GM18861 (cell line): Measurements from ENCODE around the gene SEPTIN1.

Experiments
- ATAC-seq: cut with Tn5 transposase; IDR thresholded peaks from one replicate; pipeline ENCODE4 v1.9.1; 2021; ENCODE audit not compliant: unreplicated experiment

SEPTIN1 gene, protein sequence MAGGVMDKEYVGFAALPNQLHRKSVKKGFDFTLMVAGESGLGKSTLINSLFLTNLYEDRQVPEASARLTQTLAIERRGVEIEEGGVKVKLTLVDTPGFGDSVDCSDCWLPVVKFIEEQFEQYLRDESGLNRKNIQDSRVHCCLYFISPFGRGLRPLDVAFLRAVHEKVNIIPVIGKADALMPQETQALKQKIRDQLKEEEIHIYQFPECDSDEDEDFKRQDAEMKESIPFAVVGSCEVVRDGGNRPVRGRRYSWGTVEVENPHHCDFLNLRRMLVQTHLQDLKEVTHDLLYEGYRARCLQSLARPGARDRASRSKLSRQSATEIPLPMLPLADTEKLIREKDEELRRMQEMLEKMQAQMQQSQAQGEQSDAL

DNA sequence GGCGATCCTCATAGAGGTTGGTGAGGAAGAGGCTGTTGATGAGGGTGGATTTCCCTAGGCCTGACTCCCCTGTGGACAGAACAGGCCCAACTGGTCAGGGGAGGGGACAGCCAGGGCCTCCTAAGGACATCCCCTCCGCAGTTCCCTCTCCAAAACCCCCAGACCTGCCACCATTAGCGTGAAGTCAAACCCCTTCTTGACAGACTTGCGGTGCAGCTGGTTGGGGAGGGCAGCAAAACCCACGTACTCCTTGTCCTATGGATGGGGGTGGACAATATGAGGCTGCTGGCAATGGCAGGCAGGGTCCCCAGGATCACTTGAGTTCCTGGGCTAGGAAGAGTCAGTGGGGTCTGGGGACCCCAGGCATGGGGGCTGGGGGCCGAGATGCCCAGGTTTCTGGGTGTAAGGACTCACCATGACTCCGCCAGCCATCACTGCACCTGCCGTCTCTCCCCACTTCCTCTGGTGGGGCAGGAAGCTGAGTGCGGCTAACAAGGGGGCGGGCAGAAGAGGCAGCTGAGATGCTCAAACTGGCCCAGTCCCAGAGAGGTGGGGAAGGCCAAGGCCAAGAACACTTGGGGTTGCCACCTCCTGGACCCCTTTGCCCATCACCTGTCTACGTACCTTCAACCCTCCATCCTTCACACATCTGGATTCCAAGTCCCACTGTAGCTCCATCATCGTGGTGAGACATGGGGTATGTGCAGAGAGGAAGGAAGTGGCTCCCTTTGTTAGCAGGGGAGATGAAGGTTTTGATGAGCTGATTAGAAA is at the start of gene SEPTIN1:
Gene SEPTIN1, minus strand, starts transcription at position 451 of the 771 bp plus-strand sequence. Its CDS starts 19 bp downstream, at position 432.
- ATAC-seq, result no peak

DNA sequence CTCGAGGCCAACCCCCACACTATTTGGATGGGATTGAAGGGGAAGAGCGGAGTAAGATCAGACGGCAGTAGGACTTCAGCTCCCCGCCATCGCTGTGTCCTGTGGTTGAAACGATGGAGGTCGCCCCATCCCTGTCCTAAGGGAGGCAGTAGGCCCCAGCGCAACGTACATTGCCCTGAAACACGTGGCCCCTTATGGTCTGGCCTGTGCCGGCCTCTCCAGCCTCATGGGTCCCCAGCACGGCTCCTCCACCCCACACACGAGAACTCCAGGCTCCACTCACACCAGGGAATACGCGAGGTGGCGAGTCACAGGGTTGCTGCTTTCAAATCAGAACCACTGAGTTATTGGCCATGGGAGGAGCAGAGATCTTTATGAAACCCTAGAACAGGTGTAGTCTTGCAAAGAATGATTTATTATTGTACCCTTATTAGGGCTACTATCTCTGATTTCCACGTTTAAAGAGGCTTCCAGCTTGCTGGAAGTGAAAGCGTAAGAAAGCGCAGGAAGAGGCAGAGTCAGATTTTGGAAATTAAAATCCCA is 48.1 kb upstream of the SEPTIN1 start:
- ATAC-seq, result no peak

DNA sequence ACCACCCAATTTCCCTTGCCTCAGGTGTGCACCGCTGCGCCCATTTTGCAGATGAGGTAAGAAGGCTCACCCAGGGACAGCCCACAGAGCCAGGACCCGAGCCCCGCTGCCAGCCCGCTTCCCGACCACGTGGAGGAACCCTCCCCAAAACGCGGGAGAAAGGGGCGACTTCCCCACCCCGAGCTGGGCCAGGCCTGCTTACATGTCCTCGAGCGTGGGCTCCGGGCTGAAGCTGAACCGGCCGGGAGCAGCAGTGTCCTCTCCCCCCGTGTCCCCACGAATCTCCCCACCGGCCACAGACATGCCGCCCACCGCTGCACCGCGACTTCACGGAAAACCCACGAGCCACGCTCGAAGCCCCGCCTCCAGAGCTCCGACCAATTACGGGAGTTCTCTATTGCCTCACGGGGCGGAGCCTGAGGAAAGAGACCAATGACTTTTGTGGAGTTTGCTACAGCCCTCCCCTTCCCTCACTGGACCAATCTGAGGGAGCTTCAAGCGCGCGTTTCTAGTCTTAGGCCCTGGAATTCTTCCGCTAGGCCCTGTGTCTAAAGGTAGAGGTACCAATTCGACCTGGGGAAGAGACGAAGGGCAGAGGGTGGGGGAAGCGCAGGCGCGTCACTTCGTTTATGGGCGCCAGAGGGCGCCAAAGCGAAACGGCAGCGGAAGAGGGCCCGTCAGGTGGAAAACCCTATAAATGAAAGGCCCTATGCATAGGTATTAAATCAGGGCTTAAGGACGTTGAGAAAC is 47.5 kb upstream of the SEPTIN1 start, which contains the start of gene DCTPP1:
Gene DCTPP1, minus strand, starts transcription at position 353 of the 750 bp plus-strand sequence. Its CDS starts 50 bp downstream, at position 303.
- peak; percentile 93 for ATAC-seq

DNA sequence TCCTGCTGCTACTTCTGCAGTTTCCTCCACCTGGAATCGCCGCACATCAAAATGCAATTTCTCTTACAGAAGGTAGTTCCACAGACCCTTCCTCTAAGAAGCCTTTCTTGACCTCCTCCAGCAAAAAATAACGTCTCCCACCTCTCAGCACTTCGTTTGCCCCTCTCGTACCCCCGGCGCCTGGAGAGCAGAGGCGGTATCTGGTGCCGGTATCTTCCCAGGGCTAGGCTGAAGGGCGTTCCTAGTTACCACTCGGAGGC is 47.0 kb upstream of the SEPTIN1 start:
- no peak for ATAC-seq

DNA sequence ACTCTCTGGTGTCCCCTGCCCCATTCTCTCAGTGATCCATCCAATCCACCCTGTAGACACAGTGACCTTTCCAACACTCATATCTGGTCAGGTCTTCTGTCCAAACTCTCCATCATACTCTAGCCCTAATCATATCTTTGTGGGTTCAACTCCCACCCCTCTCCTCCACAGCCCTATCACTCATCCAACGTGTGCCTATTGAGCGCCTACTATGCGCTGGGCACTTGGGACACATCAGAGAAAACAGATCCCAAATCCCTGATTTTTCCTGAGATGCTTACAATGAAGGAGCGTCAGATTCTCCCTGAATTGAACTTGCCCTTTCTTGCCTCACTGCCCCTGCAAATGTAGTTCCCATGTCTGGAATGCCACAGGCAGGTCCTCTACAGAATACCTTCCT is 45.7 kb upstream of the SEPTIN1 start:
- ATAC-seq, result no peak

DNA sequence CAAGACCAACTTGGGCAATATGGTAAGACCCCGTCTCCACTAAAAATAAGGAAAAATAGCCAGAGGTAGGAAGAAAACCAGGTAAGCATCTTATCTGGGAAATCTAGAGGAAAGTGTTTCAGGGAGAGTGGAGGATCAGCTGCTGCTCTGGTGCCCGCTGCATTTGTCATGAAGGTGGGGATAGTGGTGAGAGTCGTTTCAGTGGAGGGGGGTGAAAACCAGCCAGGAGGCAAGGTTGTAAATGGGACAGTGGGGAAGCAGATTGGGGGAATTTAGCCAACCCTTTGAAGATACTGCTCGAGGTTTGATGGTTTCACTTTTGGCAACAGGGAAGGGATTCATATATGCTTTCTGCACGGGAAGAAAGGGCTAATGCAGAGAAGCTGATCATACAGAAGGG is 38.6 kb upstream of the SEPTIN1 start:
- no peak for ATAC-seq

DNA sequence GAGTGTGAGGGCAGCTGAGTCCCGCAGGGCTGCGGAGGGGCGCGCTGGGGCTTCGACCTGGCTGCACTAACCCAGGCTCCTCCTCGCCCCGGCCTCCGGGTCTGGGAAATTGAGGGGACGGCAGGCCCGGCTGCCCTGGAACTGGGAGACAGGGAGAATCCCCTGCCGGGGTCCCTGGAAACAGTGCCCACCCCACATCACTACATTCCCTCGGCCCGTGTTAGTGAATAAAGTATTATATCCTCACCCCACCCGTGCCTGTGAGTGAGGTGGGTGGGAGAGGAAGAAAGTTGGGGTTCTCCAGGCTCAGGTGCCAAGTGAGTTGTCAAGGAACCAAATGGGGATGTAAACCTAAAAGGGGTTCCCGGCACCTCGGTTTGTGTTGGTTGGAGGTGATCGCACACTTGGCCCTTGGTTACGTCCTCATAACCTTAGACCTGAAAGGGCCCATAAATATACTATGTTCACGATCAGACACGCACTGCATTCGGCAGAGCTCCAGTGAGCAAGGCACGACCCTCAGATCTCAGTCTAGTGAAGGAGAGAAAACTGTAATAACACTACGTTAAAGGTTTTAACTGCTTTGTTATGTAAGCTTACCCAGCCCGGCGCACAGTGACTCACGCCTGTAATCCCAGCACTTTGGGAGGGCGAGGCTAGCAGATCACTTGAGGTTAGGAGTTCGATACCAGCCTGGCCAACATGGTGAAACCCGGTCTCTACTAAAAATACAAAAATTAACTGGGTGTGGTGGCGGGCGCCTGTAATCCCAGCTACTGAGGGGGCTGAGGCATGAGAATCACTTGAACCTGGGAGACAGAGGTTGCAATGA is 36.2 kb upstream of the SEPTIN1 start:
- ATAC-seq, result no peak

DNA sequence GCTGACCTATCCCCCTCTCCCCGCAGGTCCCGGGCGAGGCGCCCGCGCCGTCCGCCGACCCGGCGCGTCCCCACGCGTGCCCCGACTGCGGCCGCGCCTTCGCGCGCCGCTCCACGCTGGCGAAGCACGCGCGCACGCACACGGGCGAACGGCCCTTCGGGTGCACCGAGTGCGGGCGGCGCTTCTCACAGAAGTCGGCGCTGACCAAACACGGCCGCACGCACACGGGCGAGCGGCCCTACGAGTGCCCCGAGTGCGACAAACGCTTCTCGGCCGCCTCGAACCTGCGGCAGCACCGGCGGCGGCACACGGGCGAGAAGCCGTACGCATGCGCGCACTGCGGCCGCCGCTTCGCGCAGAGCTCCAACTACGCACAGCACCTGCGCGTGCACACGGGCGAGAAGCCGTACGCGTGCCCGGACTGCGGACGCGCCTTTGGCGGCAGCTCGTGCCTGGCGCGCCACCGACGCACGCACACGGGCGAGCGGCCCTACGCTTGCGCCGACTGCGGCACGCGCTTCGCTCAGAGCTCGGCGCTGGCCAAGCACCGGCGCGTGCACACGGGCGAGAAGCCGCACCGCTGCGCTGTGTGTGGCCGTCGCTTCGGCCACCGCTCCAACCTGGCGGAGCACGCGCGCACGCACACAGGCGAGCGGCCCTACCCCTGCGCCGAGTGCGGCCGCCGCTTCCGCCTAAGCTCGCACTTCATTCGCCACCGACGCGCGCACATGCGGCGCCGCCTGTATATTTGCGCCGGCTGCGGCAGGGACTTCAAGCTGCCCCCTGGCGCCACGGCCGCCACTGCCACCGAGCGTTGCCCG is 35.4 kb upstream of the SEPTIN1 start:
- peak; percentile 63 for ATAC-seq

DNA sequence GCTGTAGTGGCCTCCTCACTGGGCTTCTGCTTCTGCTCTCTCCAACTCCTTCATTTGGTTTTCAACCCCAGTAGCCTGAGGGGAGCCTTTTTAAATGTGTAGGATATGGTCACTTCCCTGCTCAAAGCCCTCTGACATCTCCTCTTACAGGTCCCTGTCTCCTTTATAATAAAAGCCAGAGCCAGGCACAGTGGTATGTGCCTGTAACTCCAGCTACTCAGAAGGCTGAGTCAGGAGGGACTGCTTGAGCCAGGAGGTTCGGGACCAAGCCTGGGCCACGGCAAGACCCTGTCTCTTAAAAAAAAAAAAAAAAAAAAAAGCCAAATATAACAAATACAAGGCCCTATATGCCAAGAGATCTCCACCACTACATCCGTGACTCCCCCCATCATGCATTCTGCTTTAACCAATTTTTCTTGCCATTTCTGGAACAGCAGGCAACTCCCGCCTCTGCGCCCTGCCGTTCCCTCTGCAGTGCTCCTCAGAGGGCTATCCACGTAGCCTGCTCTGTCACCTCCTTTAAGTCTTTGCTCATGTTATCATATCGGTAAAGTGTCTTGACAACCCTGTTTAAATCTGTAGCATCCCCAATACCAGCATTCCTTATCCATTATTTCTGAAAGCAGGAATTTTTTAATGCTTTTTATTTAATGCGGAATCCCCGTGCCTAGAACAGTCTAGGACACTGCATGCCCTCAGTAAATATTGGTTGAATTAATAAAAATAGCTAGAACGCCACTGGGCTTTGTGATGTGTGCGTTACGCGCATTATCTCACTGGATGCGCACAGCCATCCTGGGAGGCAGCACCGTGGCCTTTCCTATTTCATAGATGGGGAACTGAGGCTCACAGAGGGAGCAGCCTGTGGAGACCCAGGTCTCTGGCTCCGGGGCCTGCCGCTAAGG is 34.5 kb upstream of the SEPTIN1 start:
- ATAC-seq, result no peak

DNA sequence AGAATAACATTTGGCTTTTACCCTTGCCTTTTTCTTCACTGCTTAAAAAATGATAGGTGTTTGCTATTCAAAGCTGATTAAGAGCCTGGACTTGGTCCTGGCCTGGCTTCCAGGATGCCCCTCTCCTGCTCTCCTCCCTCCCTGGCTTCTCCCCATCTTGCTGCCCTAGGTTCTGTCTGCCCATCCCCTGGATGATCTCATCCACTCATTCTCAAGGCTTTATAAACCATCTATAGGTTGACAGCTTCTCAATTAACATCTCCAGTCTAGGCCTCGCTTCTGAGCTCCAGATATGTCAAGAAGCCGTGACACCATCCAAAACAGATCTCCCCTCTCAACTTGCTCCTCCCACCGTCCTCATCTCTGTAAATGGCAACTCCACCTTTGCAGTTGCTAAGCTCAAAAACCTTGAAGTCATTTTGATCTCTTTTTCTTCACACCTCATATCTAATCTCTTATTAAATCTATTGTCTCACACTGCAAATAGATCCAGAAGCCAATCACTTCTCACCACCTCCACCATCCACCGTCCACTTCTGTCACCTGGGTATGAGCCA is 33.8 kb upstream of the SEPTIN1 start:
- ATAC-seq, result no peak

DNA sequence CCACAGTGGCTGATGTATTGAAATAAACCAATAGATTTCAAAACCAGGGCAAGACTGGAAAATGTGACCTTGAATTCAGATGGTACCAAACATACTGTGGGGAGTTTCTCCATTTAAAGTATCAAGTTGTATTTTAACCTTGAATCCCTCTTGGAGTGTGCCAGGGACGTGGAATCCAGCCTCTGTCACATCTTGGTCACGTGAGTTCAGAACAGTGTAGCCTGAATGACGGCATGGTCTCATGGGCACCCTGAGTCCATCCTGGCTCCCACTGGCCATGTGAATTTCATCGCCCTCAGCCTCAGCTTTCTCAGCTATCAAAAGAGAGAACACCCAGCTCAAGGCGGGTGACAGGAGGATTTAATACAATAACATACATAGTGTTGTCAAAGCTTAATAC is 31.8 kb upstream of the SEPTIN1 start:
- ATAC-seq, result no peak

DNA sequence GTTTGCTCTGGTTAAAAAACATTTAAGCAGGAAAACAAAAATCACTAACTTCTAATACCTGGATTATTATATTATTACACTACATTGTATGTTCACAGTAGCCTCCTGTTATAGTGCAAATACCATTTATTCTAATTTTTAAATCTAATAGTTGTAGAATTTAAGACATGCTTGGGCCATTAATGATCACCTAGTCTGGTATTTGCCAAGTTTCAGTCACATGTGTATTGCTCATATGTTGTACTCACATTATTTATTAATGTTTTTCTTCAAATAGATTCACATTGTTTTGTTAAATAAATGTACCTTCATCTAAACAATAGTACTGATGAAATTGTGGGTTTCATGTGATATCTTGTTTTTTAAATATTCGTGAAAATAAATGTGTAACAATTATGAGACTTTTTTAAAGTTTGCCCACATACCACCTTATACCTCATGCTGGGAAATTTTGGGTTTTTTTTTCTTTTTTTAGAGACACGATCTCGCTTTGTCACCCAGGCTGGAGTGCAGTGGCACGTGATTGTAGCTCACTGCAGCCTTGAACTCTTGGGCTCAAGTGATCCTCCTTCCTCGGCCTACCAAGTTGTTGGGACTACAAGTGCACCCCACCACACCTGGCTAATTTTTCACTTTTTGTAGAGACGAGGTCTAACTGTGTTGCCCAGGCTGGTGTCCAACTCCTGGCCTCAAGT is 30.9 kb upstream of the SEPTIN1 start:
- ATAC-seq, result no peak

DNA sequence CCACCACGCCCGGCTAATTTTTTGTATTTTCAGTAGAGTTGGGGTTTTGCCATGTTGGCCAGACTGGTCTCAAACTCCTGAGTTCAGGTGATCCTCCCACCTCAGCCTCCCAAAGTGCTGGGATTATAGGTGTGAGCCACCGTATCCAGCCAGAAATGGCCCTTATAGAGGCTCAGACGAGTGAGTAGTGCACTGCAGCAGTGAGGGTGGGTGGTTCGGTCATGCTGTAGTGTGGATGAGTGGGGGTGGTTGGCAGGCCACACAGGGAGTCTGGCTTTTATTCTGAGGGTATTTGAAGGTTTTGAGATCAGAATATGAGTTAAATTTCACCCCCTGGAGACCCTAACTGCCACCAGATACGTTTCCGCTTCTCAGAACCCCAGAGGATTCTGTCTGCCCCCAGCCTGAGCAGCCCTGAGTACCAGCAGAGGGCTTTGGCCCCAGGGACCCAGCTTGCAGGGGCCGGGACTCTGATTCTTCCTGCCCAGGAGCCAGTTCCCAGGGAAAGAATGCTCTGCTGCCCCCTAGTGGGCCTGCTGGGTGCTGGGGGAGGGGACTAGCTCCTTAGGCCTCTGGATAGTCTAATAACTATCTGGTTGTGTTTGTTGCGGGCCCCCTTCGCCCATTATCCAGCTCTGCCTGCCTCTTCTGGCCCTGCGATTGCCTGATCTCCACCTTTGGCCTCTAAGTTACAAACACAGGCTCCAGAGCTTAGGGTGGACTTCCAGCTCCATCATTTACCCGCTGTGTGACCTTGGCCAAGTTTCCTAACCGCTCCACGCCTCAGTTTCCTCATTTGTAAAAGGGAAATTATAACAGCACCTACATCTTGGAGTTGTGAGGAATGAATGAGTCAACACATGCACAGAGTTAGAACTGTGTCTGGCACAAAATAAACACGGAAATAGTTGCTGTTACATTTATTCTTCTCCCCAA is 27.0 kb upstream of the SEPTIN1 start:
- ATAC-seq, result no peak

DNA sequence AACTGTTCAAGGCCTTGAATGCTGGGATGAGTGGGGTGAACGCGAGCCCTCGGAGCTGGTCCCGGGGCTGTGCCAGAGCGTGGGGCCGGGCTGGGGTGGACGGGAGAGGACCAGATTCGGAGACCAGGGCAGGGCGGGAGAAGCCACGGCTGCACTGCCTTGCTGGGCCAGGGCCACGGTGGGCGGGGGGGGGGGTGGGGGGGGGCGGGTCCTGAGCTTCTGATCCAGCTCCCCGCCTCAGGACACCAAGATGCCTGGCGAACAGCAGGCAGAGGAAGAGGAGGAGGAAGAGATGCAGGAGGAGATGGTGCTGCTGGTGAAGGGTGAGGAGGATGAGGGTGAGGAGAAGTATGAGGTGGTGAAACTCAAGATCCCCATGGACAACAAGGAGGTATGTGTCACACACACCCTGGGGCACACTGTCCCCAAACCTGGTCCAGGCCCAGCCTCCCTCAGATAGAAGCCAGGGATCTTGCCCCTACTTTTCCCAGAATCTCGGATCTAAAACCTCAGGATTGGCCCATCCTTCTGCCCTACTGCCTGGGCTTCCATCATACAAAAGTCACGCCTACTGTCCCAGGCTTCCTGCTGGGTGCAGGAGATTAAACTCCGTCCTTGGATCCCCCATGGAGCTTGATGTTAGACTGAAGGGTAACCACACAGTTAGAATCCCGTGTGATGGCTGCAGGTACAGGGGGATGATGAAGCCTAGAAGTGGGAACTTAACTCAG is 25.6 kb upstream of the SEPTIN1 start:
- ATAC-seq, result no peak

DNA sequence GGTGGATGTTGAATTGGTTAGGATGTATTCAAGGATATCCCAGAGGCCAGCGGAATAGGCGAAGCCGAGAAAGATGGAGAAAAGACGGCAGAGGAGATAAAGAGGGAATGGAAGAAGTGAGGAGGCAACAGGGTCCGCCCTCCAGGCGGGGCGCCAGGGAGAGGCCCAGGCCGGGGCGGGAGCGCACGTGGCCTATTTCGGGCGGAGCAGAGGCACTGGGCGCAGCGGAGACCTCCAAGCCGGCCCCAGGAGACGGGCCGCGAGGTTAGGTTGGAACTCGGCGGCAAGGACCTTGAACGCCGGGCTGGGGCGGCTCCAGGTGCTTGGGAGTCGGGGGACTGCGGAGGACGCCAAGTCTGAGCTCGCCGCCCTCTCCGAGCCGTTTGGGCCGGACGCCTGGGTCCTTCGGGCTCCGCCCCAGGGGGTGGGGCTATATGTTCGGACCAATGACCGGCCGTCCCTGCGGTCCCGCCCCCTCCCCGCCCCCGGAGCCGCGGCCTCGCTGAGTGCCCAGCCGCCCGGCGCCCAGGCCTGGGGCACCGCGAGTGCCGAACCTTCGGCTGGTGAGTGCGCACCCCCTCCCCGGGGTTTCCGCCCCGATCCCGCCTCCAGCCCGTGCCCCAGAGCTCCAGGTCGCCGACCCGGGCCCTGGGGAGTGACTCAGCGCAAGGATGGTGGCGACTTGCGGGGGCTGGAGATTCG is 24.9 kb upstream of the SEPTIN1 start, which contains the start of gene ZNF771:
Gene ZNF771, plus strand, starts transcription at position 505 of the 702 bp plus-strand sequence. CDS start 448 bp downstream, outside the sequence.
- peak; percentile 65 for ATAC-seq
